Karpas-422 (cell line): ENCODE data around the gene C1QA. TPM values are rescaled to one million over a fixed set of nuclear protein-coding genes. Genes with fewer than 3 reads are reported as not detected.

Experiments
- DNase-seq: peaks from one replicate; pipeline ENCODE4 v3.0.0-alpha.2; 2015
- H2AFZ ChIP-seq: fragments of 200-600 bp; sonication (generic); 2 replicates; pipeline ENCODE4 v1.6.1; 2014; ENCODE audit warnings: antibody characterized with exemption, low read length, mixed read lengths
- H3K27ac ChIP-seq: fragments of 200-600 bp; sonication (generic); 2 replicates; pipeline ENCODE4 v1.5.1; 2014; ENCODE audit warnings: mild to moderate bottlenecking, low read length, moderate library complexity
- H3K27me3 ChIP-seq: fragments of 200-600 bp; sonication (generic); 2 replicates; pipeline ENCODE4 v1.6.1; 2014; ENCODE audit warnings: low read length, mixed read lengths
- H3K36me3 ChIP-seq: fragments of 200-600 bp; sonication (generic); 2 replicates; pipeline ENCODE4 v1.6.1; 2014; ENCODE audit warnings: low read length, mixed read lengths; ENCODE audit not compliant: insufficient read depth
- H3K4me1 ChIP-seq: fragments of 200-600 bp; sonication (generic); 2 replicates; pipeline ENCODE4 v1.6.1; 2014; ENCODE audit warnings: mild to moderate bottlenecking, low read length, mixed read lengths
- H3K4me2 ChIP-seq: fragments of 200-600 bp; sonication (generic); 2 replicates; pipeline ENCODE4 v1.6.1; 2014; ENCODE audit warnings: low read length, low read depth, mild to moderate bottlenecking; ENCODE audit not compliant: poor library complexity, severe bottlenecking
- H3K4me3 ChIP-seq: fragments of 200-600 bp; sonication (generic); 2 replicates; pipeline ENCODE4 v1.5.1; 2014; ENCODE audit warnings: mild to moderate bottlenecking, antibody characterized with exemption, low read length, mixed read lengths
- H3K79me2 ChIP-seq: fragments of 200-600 bp; sonication (generic); 2 replicates; pipeline ENCODE4 v1.6.1; 2014; ENCODE audit warnings: mild to moderate bottlenecking, low read length, mixed read lengths
- H3K9ac ChIP-seq: fragments of 200-600 bp; sonication (generic); 2 replicates; pipeline ENCODE4 v1.6.0; 2014; ENCODE audit warnings: low read length
- H3K9me2 ChIP-seq: fragments of 200-600 bp; sonication (generic), shearing (Covaris generic); replicated peaks from 2 replicates; pipeline ENCODE4 v1.6.0; 2014; ENCODE audit warnings: mild to moderate bottlenecking, low read length, moderate library complexity; ENCODE audit not compliant: insufficient read depth
- H3K9me3 ChIP-seq: fragments of 300-700, 200-600 bp; sonication (generic); 2 replicates; pipeline ENCODE4 v1.6.1; 2014; ENCODE audit warnings: low read length, mixed read lengths
- H4K20me1 ChIP-seq: fragments of 200-600 bp; sonication (generic); 2 replicates; pipeline ENCODE4 v1.6.1; 2014; ENCODE audit warnings: mild to moderate bottlenecking, antibody characterized with exemption, low read length, low read depth; ENCODE audit not compliant: insufficient read depth
- total RNA-seq: library from RNA; depleted of rRNA; stranded (reverse); fragments of >200 nt; shearing (Covaris generic); gene quantifications from 2 replicates; pipeline ENCODE4 v1.2.3, GENCODE V29; 2014; ENCODE audit warnings: low replicate concordance

Gene C1QA
- total RNA-seq, 1 experiment from 2014 or later = not detected

DNA sequence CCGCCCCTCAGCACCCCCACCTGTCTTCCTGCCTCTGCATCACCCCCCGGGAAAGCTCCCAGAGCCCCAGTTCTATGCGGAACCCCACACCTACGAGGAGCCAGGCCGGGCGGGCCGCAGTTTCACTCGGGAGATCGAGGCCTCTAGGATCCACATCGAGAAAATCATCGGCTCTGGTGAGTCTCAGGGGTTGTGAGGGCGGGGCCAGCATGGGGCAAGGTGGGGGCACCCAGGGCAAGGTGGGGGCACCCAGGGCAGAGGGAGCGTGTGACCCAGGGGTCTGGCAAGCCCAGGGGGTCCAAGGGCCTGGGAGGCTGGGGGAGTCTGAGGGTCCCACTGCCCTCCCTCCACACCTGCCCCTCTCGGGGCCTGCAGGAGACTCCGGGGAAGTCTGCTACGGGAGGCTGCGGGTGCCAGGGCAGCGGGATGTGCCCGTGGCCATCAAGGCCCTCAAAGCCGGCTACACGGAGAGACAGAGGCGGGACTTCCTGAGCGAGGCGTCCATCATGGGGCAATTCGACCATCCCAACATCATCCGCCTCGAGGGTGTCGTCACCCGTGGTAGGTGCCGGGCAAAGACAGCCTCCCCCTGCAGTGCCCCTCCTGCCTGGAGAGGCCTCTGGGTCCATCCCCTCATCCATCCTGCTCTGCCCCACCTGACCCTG, 39.0 kb upstream of the C1QA start:
- no peak overlapping the region for H2AFZ ChIP-seq
- H3K9ac ChIP-seq = no peak overlapping the region
- H3K4me3 ChIP-seq = no peak overlapping the region
- no peaks in the 10 kb centered on the region for H3K36me3 ChIP-seq
- no peak overlapping the region for H3K4me2 ChIP-seq
- no peaks in the 10 kb centered on the region for H3K79me2 ChIP-seq
- no peaks in the 10 kb centered on the region for H3K9me2 ChIP-seq
- no peaks in the 10 kb centered on the region for H4K20me1 ChIP-seq
- no peak for DNase-seq
- no peaks in the 10 kb centered on the region for H3K27me3 ChIP-seq
- H3K9me3 ChIP-seq = no peaks in the 10 kb centered on the region
- H3K4me1 ChIP-seq = no peaks in the 10 kb centered on the region
- H3K27ac ChIP-seq = no peak overlapping the region

DNA sequence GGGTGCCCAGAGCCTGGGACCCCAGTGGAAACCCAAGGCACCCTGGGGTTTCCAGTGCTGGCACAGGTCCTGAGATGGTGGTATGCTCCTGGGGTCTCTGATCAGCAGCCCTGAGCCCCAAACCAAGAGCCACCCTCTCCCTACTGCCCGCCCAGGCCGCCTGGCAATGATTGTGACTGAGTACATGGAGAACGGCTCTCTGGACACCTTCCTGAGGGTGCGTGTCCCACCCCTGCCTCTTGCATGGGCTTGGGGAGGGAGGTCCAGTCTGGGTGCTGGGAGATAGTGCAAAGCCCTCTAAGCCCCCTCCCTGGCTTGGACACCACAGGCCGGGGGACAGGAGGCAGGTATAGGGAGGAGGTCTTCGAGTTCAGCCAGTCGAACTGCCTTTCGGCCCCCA, 38.4 kb upstream of the C1QA start:
- H3K4me1 ChIP-seq = no peaks in the 10 kb centered on the region
- H3K4me2 ChIP-seq = no peak overlapping the region
- H3K9ac ChIP-seq = no peak overlapping the region
- no peak overlapping the region for H3K27ac ChIP-seq
- no peak overlapping the region for H3K4me3 ChIP-seq
- H3K36me3 ChIP-seq = no peaks in the 10 kb centered on the region
- no peak for DNase-seq
- H3K9me2 ChIP-seq = no peaks in the 10 kb centered on the region
- H4K20me1 ChIP-seq = no peaks in the 10 kb centered on the region
- H3K27me3 ChIP-seq = no peaks in the 10 kb centered on the region
- no peak overlapping the region for H2AFZ ChIP-seq
- H3K9me3 ChIP-seq = no peaks in the 10 kb centered on the region
- H3K79me2 ChIP-seq = no peaks in the 10 kb centered on the region

DNA sequence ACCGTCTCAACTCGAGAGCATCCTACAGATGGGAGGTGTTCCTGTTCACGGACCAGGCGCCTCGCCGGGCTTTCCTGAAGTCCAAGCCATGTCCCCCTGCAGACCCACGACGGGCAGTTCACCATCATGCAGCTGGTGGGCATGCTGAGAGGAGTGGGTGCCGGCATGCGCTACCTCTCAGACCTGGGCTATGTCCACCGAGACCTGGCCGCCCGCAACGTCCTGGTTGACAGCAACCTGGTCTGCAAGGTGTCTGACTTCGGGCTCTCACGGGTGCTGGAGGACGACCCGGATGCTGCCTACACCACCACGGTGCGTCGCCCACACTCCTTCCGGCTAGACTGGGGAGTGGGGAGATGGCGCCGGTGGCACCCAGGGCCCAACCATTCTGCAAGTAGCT, 37.7 kb upstream of the C1QA start:
- no peak overlapping the region for H2AFZ ChIP-seq
- no peak overlapping the region for H3K4me3 ChIP-seq
- H3K9me2 ChIP-seq = no peaks in the 10 kb centered on the region
- H3K27ac ChIP-seq = no peak overlapping the region
- no peak overlapping the region for H3K9ac ChIP-seq
- no peaks in the 10 kb centered on the region for H3K79me2 ChIP-seq
- H3K27me3 ChIP-seq = no peaks in the 10 kb centered on the region
- H3K9me3 ChIP-seq = no peaks in the 10 kb centered on the region
- no peaks in the 10 kb centered on the region for H4K20me1 ChIP-seq
- no peaks in the 10 kb centered on the region for H3K4me1 ChIP-seq
- H3K4me2 ChIP-seq = no peak overlapping the region
- DNase-seq = no peak
- no peaks in the 10 kb centered on the region for H3K36me3 ChIP-seq

DNA sequence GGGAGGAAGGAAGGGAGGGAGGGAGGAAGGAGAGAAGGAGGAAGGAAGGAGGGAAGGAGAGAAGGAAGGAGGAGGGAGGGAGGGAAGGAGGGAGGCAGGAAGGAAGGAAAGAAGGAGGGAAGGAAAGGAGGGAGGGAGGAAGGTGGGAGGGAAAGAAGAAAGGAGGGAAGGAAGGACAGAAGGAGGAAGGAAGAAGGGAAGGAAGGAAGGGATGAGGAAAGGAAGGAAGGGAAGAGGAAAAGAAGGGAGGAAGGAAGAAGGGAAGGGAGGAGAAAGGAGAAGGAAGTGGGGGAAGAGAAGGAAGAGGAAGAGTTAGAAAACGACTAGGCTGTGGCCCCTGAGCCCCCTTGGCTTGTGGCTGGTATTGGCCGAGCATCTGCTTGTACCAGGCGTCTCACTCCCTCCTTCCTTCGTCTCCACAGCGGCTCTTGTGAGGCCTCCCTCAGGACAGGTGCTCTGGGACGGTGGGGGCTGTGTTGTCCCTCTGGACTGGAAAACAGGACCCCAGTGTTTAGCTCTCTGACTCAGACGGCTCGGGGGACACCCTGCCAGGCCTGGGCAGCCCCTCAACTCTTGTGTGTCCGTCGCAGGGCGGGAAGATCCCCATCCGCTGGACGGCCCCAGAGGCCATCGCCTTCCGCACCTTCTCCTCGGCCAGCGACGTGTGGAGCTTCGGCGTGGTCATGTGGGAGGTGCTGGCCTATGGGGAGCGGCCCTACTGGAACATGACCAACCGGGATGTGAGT, 36.2 kb upstream of the C1QA start:
- H2AFZ ChIP-seq = no peak overlapping the region
- H3K27me3 ChIP-seq = no peaks in the 10 kb centered on the region
- no peak overlapping the region for H3K9ac ChIP-seq
- H3K27ac ChIP-seq = no peak overlapping the region
- H4K20me1 ChIP-seq = no peaks in the 10 kb centered on the region
- H3K36me3 ChIP-seq = no peaks in the 10 kb centered on the region
- no peaks in the 10 kb centered on the region for H3K4me1 ChIP-seq
- H3K4me3 ChIP-seq = no peak overlapping the region
- H3K79me2 ChIP-seq = no peaks in the 10 kb centered on the region
- H3K9me3 ChIP-seq = no peaks in the 10 kb centered on the region
- H3K4me2 ChIP-seq = no peak overlapping the region
- no peaks in the 10 kb centered on the region for H3K9me2 ChIP-seq
- DNase-seq = no peak

DNA sequence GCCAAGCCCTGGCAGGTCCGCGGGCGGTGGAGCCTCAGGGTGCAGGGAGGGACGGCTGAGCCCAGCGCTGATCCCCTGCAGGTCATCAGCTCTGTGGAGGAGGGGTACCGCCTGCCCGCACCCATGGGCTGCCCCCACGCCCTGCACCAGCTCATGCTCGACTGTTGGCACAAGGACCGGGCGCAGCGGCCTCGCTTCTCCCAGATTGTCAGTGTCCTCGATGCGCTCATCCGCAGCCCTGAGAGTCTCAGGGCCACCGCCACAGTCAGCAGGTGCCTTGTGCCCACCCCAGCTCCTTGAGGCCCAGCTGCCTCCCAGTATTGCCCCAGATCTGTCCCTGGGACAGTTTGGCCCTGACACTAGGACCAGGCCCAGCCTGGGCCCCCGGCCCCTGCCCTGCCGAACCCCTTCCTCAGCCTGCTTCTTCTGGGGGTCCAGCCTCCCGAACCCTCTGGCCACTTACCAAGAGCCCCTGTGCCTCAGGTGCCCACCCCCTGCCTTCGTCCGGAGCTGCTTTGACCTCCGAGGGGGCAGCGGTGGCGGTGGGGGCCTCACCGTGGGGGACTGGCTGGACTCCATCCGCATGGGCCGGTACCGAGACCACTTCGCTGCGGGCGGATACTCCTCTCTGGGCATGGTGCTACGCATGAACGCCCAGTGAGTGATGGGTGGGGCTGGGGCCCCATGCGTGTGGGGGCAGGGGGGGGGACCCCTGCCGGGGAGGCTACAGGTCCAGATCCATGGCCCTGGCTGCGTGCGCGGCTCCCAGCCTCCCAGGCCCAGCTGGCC, 35.4 kb upstream of the C1QA start:
- Histone ChIP-seq H3K9me3 (no peaks in the 10 kb centered on the region), H2AFZ (no peak overlapping the region), H4K20me1 (no peaks in the 10 kb centered on the region), H3K27ac (no peak overlapping the region), H3K4me1 (no peaks in the 10 kb centered on the region), H3K9me2 (no peaks in the 10 kb centered on the region), H3K36me3 (no peaks in the 10 kb centered on the region), H3K79me2 (no peaks in the 10 kb centered on the region), H3K9ac (no peak overlapping the region), H3K4me3 (no peak overlapping the region), H3K27me3 (no peaks in the 10 kb centered on the region), H3K4me2 (no peak overlapping the region)
- DNase-seq = no peak

DNA sequence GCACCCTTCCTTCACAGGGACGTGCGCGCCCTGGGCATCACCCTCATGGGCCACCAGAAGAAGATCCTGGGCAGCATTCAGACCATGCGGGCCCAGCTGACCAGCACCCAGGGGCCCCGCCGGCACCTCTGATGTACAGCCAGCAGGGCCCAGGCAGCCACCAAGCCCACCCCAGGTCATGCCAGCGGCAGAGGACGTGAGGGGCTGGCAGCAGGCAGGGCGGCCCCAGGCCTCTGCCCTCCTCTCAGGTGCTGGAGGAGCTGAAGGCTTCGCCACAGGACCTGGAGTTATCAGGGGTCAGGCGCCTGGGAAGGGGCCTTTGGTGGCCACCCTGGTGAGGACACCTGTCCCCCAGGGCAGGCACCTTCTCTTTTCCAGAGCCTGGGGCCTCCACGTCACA, 34.8 kb upstream of the C1QA start:
- Histone ChIP-seq H3K9me2 (no peaks in the 10 kb centered on the region), H3K4me3 (no peak overlapping the region), H3K9me3 (no peaks in the 10 kb centered on the region), H3K79me2 (no peaks in the 10 kb centered on the region), H3K27me3 (no peaks in the 10 kb centered on the region), H3K36me3 (no peaks in the 10 kb centered on the region), H3K4me2 (no peak overlapping the region), H2AFZ (no peak overlapping the region), H3K4me1 (no peaks in the 10 kb centered on the region), H3K27ac (no peak overlapping the region), H3K9ac (no peak overlapping the region), H4K20me1 (no peaks in the 10 kb centered on the region)
- no peak for DNase-seq

GRCh38 chr1:22602060-22602740, 34.2 kb upstream of the C1QA start:
- no peak overlapping the region for H2AFZ ChIP-seq
- no peaks in the 10 kb centered on the region for H3K9me2 ChIP-seq
- H3K4me2 ChIP-seq = no peak overlapping the region
- DNase-seq = no peak
- no peaks in the 10 kb centered on the region for H3K9me3 ChIP-seq
- H4K20me1 ChIP-seq = no peaks in the 10 kb centered on the region
- no peaks in the 10 kb centered on the region for H3K79me2 ChIP-seq
- H3K4me1 ChIP-seq = no peaks in the 10 kb centered on the region
- H3K27ac ChIP-seq = no peak overlapping the region
- H3K4me3 ChIP-seq = no peak overlapping the region
- no peak overlapping the region for H3K9ac ChIP-seq
- no peaks in the 10 kb centered on the region for H3K27me3 ChIP-seq
- no peaks in the 10 kb centered on the region for H3K36me3 ChIP-seq

GRCh38 chr1:22606161-22606560, 30.3 kb upstream of the C1QA start:
- H3K4me1 ChIP-seq = no peaks in the 10 kb centered on the region
- no peaks in the 10 kb centered on the region for H3K9me3 ChIP-seq
- H3K9ac ChIP-seq = no peak overlapping the region
- no peaks in the 10 kb centered on the region for H3K36me3 ChIP-seq
- H3K27ac ChIP-seq = no peak overlapping the region
- no peaks in the 10 kb centered on the region for H3K9me2 ChIP-seq
- no peak overlapping the region for H2AFZ ChIP-seq
- H3K79me2 ChIP-seq = no peaks in the 10 kb centered on the region
- no peak overlapping the region for H3K4me2 ChIP-seq
- no peak for DNase-seq
- 0 out of 2 replicates have a peak, but pooled peaks cover 2% of the 10 kb centered on the region for H4K20me1 ChIP-seq
- H3K27me3 ChIP-seq = no peaks in the 10 kb centered on the region
- no peak overlapping the region for H3K4me3 ChIP-seq
